CD4-positive, alpha-beta T cell treated with Interleukin-4 for 4 hours (primary cell): ENCODE measurements around the gene EPS8L2.

ENCODE experiments used
- DNase-seq: peaks from one replicate; pipeline ENCODE4 v3.0.0-alpha.2; 2020

EPS8L2 gene

DNA sequence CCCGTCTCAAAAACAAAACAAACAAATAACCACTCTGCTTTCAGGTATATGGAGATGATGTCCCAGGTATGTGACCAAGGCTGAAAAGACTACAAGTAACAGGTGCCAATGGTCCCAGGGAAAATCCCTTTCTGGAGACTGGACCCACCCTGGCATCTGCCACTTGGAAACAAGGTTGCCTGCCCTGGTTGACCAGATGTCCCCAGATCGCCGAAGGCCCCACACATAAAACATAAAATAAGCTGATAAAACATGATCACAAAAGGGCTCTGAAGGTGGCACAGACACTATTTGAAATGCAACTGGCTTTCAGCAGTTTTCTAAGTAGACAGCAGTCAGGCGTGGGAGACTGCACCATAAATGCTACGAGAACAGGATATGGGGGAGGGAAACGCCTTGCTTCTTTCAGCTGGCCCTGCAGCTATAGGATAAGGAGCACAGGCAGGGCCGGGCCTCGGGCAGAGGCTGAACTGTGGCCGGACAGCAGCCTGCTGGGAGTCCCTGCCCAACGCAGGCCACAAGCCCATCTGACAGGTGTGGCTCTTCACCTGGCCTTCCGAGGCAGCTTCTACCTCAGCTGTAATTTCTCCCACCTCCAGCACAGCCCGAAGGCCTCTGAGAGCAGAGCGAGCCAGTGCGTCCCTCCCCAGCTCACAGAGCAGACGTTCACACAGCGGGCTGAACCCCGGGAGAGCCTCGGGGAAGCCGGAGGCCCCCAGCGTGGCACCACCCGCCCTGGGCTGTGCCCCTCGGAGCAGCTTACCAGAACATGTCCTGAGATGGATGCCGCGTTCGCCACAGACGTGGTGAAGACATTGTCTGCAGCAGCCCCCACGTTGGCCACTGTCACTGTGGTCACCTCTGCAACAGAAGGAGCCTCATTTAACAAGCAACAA, 15.0 kb upstream of the EPS8L2 start:
- DNase-seq, result no peak

DNA sequence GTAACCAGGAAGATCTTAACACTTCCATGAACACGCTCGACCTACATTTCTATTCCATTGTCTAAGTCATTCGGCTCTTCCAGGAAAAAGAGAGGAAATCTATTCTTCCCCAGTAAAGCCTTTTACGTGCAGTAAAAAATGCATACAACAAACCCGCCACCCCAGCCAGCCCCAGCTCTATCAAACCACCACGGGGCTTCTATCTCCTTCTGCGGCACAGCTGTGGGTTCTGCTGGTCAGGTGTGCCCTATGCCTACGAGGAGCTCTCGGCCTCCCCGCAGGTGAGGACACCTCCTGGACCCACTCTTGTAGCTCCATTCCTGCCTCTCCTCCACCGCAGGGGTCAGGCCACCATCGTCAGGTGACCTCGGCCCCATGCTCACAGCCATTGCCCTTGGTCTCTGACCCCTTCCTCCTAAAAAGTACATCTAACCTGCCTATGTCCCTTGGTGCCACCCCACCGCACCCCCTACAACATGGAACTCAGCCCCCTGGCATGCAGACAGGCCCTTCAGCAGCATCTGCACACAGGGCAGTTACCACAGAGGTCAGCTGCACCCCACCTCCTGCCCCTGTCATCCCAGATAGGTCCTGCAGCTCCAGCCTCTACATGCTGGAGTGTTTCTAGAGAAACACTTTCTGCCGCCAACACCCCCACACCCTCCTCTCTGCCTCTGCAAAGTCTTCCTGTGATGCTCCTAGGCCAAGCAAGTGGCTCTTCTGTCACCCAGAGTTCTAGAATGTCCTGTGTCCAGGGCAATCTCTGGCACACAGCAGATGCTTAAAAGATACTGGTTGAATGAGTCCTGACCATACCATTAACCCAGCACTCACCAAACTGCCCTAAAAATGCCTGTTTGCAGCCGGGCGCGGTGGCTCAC, 14.1 kb upstream of the EPS8L2 start:
- DNase-seq, result no peak

DNA sequence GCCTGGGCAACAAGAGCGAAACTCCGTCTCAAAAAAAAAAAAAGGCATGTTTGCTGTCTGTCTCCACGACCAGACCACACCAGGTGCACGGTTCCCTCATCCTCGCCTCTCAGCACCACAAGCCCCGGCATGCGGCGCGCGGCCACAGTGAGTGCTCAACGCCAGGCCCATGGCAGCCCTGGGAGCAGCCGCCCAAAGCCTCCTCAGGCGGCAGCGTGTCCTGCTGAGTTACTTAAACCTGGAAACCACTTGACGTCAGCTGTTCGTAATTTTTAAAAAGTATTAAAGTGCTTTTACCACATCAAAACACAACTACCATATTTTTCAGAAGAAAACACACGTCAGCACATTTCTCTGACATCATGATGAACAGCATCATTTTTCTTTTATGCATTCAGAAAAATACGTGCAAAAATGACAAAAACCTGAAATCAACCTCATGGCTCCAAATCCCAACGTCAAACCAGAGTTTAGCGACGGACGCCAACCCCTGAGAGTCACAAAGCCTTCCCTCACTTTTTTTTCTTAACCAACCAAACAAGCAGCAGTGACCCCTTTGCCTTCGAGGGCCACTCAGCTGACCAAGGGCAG, 13.1 kb upstream of the EPS8L2 start:
- DNase-seq, result no peak

DNA sequence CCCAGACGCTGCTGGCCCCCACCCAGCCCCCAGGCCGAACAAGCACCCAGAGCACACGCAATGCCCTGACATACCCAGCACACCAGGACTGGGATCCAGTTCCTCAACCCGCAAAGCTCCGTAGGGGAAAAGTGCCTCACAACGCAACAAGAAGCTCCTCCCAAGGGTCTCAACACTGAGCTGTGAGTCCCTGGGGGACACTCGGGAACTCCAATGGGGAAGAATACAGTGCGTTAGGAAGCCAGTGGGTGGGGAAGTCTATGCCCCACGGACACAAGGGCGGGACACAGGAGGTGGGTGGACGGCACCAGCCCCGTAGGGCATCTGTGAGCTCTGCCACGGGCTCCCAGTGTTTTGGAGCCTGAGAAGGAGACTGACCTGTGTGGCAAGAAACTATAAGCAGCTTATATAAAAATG, 12.6 kb upstream of the EPS8L2 start:
- DNase-seq, result no peak

DNA sequence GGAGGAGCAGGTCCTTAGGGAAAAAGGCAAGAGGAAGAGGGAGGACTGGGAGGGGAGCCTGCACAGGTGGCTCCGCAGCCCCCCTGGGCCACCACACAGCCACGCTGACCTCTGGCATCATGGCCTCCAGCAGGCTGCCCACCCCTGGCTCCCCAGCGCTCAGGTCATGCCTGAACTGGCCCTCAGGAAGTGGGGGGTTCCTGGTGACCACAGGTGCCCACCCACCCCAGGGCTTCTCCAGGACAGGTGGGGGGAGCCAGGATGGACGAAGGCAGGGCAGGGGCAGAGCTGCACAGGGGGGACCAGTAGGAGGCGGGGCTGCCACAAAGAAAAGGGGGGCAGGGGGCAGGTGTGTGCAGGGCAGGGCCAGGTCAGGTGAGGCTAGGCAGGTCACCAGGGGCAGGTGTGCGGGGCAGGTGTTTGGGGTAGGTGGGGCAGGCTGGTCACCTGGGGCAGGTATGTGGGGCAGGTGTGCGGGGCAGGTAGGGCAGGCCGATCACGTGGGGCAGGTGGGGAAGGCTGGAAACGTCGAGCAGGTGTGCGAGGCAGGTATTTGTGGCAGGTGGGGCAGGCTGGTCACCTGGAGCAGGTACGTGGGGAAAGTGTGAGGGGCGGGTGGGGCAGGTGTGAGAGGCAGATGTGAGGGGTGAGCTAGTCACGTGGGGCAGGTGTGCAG, 12.0 kb upstream of the EPS8L2 start:
- DNase-seq, result no peak

DNA sequence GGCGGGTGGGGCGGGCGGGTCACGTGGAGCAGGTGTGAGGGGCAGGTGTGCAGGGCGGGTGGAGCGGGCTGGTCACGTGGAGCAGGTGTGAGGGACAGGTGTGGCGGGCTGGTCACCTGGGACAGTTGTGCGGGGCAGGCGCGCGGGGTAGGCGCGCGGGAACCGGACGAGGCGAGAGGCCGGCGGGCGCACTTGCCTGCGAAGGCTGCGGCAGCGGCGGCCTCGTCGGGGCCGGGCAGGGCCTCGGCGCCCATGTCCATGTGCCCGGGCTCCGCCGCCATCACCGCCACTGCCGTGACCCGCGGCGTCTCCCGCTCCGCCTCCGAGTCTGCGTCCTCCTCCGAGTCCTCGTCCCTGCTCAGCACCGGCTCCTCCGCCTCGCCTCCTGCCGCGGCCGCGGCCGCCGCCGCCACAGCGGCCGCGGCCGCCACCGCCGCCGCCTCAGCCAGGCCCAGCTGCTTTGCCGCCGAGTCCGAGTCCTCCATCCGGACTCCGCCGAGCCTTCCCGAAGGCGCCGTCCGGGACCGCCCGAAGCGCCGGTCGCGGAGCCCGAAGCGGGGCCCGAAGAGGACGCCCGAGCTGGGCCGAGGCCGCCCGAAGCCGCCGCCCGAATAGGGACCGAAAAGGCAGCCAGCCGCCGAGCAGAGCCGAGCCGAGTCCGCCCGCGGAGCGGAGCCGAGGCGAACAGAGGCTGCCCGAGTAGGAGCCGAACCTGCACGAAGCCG, 11.3 kb upstream of the EPS8L2 start, which contains the start of gene DEAF1:
DEAF1 (minus strand) TSS at position 660 of the 725 bp plus-strand sequence; CDS start at position 485, 175 bp downstream.
- DNase-seq, result peak; percentile 97

DNA sequence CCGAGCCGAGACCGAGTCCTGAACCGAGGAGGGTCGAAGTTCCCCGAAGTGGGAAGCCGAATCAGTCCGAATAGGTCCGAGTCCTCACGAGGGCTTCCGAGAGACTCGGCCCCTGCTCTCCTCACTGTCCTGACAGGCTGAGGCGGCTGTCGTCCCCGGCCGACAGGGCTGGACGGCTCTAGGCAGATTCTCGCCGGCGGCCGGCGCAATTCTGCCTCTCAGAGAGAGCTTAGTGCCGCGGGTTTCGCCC, 10.8 kb upstream of the EPS8L2 start:
- DNase-seq, result no peak

DNA sequence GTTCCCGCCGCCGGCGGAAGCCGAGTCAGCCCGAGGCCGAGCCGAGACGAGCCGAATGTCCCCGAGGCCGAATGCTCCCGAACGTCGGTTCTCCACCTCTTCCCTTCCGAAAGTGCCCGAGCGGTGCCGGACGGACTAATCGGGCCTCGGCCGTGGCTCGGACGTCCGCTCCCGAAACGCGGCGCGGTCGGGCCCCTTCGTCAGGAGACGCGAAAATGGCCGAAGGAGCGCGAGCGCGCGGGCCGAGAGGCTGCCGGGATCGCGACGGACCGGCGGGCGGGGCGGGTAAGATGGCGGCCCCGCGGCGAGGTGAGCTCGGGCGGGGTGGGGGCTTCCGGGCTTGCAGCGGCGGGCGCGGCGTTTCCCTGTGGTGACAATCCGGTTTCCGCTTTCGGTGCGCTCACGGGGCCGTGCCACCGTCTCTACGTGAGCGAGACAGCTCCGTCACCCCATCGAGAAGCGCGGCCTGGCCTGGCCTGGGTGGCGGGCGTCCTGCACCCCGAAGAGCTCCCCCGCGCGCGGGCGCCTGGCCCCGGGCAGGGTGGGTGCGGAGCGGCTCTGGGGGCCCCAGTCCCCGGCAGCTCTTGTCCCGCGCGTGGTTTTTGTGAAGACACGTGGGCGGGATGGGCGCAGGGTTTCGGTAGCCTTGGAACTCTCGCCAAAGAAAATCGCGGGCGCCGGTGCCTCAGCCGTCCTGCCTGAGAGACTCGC, 10.3 kb upstream of the EPS8L2 start, which contains the start of gene TMEM80:
TMEM80 (plus strand) TSS at position 279 of the 711 bp plus-strand sequence; CDS start at position 291, 12 bp downstream.
- DNase-seq, result peak; percentile 97

DNA sequence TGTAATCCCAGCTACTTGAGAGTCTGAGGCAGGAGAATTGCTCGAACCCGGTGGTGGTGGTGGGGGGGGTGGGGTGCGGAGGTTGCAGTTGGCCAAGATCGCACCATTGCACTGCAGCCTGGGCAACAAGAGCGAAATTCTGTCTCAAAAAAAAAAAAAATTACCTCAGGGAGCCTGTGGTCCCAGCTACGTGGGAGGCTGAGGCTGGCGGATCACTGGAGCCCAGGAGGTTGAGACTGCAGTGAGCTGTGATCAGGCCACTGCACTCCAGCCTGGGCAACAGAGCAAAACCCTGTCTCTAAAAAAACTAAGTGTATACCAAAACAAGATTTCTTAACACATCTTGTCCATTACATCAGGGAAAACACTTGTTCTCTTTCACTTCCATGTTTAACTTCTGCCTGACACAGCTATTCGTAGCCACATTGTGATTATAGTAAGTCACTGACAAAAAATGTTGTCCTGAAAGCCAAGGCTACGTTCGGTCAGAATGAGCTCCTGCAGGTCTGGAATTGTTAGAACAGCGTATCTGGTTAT, 9.0 kb upstream of the EPS8L2 start:
- DNase-seq, result no peak

DNA sequence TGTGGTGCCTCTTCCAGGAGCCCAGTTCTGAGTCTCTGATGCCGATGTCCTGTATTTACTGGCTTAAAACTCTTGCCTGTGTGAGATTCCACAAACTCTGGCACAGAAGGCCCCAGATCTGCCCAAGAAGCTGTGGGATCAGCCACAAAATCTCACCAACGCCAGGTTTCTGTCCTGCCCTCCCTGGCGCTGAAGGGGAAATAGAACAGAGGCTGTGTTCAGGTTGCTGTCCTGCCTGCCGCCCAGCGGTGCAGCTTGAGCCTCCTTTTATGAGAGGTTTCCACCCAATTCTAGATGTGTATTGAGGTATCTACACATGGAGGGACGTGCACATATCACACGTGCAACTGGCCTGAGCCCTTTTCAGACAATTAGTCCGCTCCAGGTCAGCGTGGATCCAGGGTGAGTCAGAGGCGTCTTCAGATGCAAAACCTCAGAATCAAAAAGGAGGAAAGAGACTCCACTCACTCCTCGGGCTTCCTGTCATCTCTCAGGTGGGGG, 8.2 kb upstream of the EPS8L2 start:
- no peak for DNase-seq

DNA sequence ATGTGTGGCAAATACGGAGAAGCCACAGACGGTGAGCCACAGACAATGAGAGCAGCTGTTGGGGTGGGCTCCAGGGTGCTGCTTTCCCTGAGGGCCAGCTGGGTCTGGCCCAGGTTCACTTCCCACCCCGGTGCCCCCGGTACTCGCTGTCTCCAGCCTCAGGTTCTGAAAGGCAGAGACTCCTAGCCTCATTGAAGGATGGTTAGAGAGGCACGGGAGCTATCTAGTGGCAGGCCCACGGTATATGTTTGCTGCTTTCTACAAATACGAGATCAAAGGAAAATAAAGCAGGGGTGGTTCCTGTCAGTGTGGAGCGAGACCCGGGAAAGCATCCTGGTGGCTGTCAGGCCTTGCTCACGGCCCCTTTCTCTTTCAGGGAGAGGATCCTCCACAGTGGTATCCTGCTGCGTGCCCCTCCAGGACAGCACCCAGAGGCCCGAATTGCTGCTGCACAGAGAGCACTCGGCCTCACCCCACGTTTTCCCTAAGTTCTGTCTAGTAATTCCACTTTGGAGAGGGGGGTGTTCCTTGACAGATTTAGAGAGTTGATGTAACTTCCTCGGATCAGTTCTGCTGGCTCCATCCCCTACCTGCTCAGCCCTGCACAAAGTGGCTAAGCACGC, 7.4 kb upstream of the EPS8L2 start:
- DNase-seq, result no peak

DNA sequence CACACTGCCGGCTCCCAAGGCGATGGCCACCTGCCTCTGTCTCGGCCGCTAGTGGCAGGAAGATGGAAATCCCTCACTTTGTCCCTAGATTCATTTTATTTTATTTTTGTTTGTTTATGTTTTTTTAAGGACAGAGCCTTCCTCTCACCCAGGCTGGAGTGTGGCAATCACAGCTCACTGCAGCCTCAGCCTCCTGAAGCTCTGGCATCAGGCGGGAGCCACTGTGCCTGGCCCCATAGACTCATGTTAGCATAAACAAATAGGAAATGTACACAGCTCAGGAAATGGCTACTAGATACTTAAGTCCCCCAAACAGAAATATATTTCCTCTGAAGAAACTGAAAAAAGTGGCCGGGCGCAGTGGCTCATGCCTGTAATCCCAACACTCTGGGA, 6.9 kb upstream of the EPS8L2 start:
- no peak for DNase-seq

DNA sequence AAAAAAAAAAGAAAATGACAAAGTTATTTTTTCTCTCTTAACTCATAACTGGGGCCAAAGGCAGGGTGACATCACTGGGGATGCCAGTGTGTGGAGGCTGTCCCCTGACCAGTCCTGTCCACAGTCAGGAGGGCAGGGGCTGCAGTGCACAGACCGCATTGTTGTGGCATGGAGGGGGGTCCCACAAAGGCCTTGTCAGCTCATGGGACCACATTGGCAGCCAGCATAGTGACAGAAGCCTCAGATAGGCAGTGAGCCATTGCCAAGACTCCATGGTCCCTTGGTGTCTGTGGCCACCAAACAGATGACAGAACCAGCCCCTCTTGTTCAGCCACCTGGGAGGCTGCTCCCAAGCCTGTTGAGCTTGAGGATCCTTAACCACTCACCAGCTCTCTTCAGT, 6.3 kb upstream of the EPS8L2 start:
- DNase-seq, result no peak

DNA sequence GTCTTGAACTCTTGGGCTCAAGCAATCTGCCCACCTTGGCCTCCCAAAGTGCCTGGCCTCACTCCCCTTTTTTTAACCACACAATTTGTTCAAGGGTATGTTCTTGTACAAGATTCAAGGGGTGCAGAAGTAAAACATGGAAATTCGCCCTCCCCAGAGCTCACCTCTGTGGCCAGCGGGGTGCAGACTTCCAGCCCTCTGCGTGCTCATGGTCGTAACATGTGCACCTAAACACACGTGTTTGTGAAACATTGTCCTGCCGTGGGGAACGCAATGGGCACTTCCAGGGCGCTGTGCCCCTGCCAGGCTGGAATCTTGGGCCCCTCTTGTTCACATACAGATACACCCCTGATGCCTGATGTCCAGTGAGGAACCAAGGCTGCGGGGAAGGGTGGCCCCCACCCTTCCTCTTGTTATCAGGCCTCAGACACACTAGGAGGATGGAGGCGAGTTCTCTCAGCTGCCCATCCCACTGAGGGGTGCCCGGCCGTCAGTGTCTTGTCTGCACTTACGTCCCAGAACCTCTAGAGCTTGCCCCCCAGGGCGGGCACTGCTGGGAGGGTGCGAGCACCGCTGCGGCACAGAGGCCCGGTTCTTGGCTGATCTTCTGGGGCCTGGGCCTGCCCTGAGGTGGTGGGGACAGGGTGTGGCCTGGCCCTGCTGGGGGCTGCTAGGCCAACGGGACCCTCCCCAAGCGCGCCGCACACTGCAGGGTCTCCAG, 4.1 kb upstream of the EPS8L2 start:
- DNase-seq, result no peak

DNA sequence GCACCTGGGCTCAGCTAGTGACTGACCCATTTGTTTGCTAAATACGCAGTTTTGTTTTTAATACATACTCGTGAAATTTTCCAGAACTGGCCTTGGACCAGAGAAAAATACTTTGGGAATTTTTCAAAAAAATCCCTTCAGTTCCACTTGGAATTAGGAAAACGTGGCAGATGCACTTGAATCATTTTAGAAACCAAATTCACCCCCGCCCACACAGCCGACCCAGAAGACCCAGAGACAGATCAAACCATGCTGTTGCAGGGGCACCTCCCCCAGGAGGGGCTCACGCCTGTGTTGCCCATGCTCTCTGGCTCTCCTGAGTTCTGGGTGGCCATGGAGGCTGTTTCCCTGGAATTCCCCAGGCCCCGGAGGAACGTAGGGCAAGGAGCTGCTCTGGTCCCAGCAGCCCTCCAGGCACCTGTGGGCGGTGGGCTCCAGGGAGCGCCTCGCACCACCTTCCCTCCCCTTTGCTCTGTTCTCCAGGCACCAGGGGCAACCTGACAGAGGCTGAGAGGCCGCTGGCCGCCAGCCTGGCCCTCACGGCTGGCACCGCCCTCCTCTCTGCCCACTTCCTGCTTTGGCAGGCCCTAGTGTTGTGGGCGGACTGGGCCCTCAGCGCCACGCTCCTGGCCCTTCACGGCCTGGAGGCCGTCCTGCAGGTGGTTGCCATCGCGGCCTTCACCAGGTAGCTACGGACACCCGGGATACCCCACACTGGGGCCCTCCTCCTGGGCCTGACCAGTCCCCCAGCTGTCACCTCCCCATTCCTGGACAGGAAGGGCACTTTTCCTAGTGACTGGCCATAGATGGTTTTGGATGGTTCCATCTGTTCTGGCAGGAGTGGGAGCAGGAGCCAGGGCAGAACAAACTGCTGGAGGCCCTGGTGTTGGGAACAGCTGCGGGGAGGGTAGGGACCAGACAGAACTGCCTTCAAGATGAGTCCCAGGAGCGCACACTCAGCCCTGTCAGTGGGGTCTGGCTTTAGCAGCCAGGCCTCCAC, 3.3 kb upstream of the EPS8L2 start:
- DNase-seq, result no peak

DNA sequence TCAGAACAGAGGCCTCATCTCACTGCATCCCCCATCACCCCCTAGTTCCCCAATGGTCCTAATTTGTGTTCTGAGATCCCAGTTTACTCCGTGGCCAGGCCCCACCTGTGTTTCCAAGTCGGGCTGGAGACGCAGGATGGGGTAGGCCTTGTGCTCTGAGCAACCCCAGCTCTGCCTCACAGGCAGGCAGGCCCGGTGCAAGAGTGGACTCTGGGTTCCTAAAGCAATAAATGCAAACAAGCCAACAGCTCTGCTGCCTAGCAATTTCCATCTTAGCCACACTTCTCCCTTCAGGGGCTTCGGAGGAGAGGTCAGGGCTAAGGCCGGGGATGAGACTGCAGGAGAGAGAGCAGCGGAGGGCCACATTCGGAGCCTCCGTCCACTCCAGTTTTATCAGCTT, 2.5 kb upstream of the EPS8L2 start:
- DNase-seq, result no peak

DNA sequence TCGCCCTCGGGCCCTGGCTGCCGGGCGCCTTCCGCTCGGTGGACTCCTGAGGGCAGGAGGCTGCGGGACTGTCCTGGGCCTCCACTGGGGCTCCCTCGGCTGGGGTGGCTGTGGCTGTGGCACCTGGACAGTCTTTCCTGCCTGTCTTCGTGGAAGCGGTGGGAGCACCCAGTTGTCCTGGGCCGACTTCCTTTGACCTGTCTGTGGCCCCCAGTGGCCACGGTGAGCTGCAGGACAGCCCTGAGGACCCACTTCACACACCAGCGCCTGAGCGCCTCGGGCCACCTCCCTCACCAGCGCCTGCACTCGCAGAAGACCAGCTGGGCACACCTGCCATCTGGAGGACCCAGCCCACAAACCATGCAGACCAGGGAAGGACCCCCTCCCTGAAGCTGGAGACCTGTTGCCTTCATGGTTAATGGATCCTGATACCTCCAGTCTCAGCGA, 1.8 kb upstream of the EPS8L2 start:
- no peak for DNase-seq
